Transverse colon (tissue), 4 donors: ENCODE results near the gene FREM2.

Experiments
- CTCF ChIP-seq, 5 experiments: fragments of 200-600 bp in 3 of 5; fragments of 450-650 bp in 2 of 5; sonication (generic) in 3 of 5; IDR thresholded peaks; 1 replicate in 2 of 5; 2 replicates in 3 of 5; pipeline ENCODE4 v1.5.1; 2016 to 2017; ENCODE audit warnings: antibody characterized with exemption in 5 of 5, inconsistent platforms in 3 of 5, mild to moderate bottlenecking in 2 of 5, moderate library complexity in 1 of 5
- POLR2A ChIP-seq: fragments of 450-650 bp; IDR thresholded peaks from one replicate; pipeline ENCODE4 v1.6.1; 2016; ENCODE audit warnings: antibody characterized with exemption, mild to moderate bottlenecking, moderate library complexity
- POLR2AphosphoS5 ChIP-seq, 3 donors: sonication (generic); formaldehyde crosslinking; IDR thresholded peaks; one replicate each; pipeline ENCODE4 v1.6.1; 2016; ENCODE audit warnings: antibody characterized with exemption in 3 of 3

- TF ChIP-seq CTCF (IDR thresholded peaks at IDR 0.05) (no peak), POLR2A (no peak), POLR2AphosphoS5 (IDR thresholded peaks at IDR 0.05) (no peak)
Observed at GRCh38 chr13:38914070-38914469, 227.2 kb downstream of the FREM2 start.
